Measurements from ENCODE around the gene AP4B1.

The AP4B1 gene

DNA sequence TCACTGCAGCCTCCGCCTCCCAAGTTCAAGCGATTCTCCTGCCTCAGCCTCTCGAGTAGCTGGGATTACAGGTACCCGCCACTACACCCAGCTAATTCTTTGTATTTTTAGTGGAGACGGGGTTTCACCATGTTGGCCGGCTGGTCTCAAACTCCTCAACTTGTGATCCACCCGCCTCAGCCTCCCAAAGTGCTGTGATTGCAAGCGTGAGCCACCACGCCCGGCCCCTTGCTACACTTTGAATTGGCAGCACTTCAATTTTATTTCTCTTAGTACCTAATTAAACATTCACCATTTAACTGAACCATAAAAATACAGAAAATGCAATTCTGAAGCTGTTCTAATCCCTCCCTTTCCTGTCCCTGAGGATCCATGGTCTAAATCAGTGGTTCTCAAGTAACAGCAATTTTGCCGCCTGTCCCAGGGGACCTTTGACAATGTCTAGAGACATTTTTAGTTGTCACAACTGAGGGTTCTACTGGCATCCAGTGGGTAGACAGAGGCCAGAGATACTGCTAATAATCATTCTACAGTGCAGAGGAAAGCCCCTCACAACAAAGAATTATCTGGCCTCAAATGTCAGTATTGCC, 12.9 kb downstream of the AP4B1 start:
- DNase-seq = no peak

GRCh38 chr1:113890816-113891215, 13.8 kb downstream of the AP4B1 start:
- DNase-seq = no peak

DNA sequence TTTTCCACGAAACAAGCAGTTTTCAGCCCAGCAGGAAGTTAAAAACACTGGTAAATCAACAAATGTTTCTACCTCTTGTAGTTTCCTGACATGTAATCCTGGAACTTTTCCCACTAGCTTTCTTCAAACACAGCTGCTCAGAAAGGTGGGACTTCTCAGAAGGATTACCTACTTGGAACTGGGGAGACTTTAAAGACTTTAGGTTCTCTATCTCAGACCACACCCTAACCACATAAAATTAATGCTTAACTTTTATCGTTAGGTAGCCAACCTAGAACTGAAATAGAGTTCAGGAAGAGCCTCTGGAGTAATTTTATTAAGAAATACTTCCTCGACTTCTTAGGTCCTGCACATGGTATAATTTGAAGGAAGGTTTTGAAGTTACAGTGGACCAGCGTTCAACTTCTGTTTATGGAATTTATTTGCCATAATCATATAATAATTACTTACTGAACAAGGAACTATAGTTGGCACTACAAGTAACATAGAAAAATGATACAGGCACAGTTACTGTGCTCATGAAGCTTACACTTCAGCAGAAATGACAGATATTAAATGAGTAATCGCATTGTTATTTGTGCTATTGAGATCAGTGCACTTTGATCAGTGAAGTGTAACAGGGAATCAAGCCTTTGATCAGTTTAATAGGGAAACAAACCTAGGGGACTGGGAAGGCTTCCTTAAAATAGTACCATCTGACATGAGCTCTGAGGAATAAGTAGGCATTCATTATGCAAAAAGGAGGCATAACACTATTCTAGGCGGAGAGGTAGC, 17.0 kb downstream of the AP4B1 start, which contains the start of gene BCL2L15:
TSS of gene BCL2L15 (minus strand) at position 180 of the 774 bp plus-strand sequence. CDS start 206 bp downstream, outside the sequence.
- no peak for DNase-seq

DNA sequence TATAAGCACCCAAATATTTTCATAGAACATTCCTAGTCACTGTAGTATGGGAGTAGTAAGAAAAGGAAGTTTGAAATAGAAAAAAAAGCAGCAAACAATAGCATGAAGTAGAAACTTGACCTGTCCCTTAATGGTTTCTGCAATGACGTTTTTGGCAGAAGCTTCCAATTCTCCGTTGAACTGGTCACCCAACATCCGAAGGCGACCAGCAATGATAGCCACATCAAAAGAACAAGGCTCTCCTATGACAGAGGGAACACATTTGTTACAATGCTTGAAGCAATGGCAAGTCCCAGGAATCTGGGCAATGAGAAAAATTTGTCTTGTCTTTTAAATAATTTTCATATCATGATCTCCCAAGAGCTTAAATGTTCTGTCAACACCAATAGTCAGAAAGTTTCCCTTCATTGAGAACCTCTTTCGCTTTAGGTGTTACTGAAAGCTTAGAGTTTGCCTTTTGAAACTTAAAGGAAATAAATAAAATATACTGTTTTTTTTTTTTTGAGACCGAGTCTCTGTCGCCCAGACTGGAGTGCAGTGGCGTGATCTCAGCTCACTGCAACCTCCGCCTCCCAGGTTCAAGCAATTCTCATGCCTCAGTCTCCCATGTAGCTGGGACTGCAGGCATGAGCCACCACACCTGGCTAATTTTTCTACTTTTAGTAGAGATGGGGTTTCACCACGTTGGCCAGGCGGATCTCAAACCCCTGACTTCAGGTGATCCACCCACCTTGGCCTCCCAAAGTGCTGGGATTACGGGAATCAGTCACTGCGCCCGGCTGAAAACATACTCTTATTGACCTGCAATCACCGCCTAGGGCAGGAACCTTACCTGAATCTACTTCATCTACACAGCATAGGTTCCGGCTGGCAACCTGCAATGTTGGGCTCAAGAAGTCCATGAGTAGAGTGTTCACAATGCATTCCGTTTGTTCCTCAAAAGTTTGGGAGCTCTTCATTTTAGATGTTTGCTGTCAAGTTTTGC, 17.9 kb downstream of the AP4B1 start:
- DNase-seq = no peak

DNA sequence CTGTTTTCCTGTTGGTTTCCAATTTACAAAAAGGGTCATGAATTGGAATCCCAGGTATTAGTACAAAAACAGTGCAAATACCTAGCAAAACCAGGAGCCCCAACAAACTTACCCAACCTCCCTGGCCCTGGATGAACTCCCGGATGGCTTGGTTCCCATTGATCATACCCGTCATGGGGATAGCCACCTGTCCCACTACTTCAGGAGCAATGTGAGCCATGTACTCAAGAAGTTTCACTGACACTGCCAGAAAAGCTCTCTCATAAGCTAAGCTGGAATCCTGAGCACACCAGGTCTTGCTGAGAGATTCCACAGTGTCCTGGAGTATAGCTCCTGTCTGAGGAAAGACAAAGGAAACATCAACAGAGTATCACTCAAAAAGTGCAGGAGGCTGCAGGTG, 22.9 kb downstream of the AP4B1 start:
- DNase-seq = no peak

DNA sequence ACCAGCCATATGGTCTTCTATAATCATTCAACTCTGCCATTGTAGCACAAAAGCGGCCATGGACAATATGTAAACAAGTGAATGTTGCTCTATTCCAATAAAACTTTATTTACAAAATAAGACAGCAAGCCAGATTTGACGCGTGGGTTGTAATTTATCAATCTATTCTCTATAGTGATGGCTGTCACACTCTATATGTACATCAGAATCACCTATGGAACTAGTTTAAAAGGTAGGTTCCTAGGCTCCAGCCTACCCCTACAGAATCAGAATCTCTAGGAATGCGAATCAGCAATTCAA, 24.9 kb downstream of the AP4B1 start:
- no peak for DNase-seq

DNA sequence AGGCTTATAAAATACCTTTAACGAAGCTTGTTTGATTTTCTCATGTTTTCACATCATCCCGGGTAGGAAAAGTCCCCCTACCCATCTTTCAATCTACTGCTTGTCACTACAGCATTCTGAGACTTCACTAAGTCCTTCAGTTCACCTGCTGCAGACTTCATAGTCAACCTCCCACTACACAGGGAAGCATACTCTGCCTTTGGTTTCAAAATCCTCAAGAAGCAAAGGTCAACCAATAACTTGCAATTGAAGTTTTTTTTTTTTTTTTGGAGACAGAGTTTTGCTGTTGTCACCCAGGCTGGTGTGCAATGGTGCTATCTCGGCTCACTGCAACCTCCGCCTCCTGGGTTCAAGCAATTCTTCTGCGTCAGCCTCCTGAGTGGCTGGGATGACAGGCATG, 28.4 kb downstream of the AP4B1 start:
- no peak for DNase-seq

DNA sequence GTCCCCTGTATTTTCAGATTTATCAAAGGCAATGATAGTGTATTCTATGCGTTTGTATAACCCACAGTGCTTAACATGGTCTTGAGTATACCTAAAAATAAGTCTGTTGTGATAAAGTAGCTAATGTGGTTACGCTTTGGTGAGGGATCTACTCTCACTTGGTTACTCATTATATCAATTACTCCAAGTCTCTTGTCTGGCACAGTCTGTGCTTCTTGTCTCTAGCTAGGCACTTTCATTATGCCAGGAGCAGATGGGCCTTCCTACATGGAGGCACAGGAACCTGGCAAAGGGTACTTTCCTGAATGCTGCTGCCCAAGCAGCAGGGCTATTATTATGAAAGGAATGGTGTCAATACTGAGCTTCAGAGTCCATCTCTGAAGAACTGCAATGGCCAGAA, 28.9 kb downstream of the AP4B1 start:
- DNase-seq = no peak

DNA sequence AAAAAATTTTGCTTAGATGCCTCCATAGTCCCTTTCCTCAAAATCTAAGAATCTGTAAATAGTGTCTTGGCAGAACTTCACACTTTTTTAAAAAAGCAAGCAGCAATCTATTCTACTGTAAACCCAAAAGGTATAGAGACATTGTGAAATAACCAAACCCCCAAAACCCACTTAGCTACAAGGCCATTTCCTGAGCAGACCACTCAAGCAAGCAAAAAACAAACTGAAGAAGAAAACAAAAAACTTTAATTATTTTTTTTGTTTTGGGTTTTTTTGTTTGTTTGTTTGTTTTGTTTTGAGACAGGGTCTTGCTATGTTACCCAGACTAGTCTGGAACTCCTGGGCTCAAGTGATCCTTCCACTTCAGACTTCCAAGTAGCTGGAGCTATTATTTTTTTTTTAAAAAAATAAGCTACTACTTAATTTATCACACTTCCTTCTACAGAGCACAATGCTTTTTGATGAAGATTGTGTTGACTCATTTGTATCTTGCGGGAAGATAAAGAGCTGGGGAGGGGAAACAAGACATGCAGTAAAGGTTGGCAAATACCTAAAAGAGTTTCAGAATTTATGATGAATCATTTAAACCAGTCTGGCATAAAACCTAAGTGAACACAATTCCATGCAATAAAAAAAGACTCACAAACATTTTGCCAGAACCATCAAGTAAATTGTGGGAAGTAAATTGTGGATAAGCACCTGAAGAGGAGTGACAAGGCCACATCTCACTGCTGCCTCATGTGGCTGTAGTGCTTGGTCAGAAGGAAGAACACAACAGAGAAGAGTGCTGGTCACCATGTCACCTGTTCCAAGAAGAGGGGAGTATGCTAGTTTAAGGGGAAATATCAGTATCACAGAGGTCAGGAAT, 30.4 kb downstream of the AP4B1 start:
- DNase-seq = peak in 1 of 5 donors; percentile 74

DNA sequence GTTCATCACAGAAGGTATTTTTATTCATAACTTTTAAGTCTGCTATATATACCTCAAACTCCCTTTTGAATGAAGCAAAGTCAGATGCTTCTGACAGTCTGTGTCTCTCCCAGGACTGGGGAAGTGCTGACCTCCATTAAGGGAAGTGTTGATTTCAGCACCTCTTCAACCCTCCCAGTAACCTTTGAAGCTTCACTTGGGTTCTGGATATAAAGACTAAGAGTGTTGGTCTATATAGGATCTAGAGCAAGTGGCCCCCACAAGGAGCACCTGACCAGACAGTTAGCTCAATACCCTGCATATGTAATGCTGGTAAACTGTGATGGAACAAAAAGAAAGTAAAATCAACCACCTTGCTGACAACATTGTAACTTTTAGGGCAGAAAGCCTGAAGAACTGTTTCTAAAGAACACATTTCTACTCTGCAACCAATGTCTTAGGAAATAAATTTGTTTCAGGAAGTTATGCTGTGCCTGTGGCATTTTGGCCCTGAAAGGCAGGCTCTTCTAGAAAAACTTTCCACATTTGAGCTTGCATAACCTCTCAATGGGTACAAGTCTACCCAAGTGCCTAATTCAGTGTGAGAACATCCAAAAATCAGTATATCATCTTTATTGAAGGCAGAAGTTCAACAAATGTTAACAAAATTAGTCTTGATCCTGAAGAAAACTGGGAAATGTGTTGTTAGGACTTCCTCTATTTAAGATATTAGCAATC, 32.2 kb downstream of the AP4B1 start:
- DNase-seq = peak in 1 of 5 donors; percentile 60

DNA sequence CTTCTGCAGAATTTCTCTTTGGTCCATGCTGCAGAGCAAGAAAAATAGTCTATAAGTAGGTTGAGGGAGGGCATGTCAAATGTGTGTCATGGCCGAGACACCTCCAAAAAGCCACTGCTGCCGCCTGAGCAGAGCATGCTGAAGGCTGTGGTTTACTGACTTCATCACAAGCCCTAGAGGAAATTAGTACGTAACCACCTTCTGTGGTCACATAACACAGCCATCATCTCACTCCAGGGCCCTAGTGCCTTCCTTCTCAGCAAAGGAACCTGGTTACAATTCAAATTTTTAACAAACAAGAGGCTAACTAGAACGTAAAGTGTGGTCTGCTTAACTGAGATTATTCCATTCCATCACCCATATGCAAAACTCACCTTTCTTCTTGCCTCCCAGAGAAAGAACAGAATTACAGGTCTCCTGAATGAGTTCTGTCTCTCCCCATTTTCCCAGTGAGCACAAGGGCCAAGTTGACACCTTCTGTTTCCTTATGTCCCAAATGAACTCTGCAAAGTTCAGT, 32.9 kb downstream of the AP4B1 start, which contains the start of gene PTPN22:
TSS of gene PTPN22 (minus strand) at position 116 of the 517 bp plus-strand sequence.
- peak; percentile 46 to 95 (median 71) for DNase-seq

DNA sequence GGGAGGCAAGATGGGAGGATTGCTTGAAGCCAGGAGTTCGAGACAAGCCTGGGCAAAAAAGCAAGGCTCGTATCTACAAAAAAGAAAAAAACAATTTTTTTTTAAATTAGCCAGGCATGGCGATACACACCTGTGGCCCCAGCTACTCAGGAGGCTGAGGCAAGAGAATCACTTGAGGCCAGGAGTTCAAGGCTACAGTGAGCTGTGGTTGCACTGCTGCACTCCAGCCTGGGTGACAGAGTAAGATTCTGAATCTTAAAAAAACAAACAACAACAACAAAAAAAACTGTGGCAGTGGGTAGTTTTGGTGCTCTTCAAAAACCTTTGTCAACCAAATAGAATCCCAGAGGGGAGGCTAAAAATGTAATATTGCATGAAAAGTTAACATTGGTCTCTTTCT, 33.8 kb downstream of the AP4B1 start:
- peak in 1 of 5 donors; percentile 37 for DNase-seq

DNA sequence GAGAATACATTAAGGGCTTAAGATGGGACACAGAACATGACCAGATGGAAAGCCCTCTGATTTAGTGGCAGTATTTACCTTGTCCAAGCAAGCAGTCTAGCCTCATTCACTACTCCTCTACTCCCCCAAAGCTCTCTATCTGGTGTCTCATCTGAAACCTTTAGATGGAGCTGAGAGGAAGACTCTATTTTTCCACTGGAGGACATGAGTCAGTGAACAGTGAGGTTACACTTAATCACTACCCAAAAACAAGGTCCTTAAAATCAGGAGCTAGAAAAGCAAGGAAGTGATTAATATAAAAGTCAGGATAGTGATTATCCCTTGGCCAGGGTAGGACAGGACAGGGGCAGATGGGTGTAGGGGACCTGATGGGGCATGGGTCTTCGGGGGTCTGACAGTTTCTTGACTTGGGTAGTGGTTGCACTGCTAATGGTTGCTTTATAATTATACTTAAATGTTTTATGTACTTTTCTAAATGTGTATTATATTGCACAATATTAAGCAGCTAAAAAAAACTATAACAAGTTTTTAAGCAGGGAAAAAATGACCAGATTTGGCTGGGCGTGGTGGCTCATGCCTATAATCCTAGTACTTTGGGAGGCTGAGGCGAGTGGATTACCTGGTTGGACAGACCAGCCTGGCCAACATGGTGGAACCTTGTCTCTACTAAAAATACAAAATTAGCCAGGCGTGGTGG, 36.1 kb downstream of the AP4B1 start:
- DNase-seq = no peak

DNA sequence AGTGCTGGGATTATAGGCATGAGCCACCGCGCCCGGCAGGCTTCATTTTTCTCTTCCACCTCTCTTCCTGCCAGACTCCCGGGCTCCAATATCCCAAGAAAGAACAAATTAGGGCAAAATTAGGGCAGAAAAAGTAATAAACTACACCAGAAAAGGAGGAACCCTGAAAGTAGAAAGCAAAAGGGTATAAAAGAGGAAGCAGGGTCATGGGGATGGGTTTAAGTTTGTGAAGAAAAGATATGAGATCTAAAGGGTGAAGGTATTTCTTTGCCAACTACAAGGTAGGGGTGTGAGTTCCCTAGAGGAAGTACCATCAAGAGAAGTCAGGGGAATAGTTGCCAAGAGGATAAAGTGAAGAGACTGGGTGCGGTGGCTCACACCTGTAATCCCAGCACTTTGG, 43.0 kb downstream of the AP4B1 start:
- DNase-seq = no peak

DNA sequence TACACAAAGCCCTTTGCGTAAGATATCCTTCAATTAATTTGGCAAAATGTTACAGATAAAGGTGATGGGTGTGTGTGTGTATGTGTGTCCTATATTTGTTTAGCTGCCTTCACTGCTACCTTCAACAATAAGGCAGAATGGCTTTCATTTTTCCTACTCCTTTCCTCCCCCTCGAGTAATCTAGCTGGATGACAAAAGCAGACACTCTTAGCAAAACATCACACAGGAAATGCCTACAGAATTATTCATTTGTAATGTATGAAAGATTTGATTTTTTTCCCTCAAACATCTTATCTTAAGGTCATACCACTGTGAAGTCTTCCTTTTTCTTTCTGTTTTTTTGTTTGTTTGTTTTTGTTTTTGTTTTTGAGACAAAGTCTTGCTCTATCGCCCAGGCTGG, 43.7 kb downstream of the AP4B1 start:
- no peak for DNase-seq

DNA sequence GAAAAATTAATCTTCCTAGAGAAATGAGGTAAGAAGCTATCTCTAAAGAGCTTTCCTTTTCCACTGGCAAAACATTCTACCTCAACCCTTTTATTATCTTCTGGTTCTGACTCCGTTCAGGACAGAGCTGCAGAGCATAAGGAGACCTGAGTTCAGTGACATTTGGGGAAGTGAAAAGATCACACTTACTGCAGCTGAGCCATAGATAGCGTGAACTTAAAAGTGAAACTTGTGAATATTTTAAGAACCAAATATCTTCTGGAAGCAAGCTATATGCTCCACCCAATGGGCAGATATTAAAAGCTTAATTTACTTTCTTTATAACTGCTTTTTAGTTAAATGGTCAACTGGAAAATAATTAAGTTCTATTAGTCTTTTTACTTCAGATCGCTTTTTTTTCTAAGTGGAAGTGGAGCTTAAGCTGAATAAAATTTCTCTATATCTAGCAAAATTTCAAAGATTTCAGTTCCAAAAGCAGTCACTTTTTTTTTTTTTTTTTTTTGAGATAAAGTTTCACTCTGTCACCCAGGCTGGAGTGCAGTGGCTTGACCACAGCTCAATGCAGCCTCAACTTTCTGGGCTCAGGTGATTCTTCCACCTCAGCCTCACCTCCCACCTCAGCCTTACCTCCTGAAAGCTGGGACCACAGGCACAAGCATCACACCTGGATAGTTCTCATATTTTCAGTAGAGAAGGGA, 45.0 kb downstream of the AP4B1 start:
- no peak for DNase-seq

GRCh38 chr1:113858982-113859381, 45.6 kb downstream of the AP4B1 start:
- DNase-seq = no peak

DNA sequence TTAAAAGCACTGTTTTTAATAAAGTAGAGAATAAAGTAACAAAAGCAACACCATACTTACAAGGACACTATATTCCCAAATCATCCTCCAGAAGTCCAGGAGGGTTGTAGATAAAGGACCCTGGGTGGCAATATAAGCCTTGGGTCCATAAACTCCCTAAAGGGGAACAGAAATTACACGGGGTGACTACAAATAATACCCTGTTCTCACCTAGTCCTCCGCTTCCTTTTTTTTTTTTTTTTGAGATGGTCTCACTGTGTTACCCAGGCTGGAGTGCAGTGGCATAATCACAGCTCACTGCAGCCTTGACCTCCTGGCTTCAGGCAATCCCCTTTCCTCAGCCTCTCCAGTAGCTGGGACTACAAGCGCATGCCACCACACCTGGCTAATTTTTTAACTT, 46.2 kb downstream of the AP4B1 start:
- no peak for DNase-seq

- DNase-seq = no peak
Observed at GRCh38 chr1:113857776-113858175, 46.8 kb downstream of the AP4B1 start.

DNA sequence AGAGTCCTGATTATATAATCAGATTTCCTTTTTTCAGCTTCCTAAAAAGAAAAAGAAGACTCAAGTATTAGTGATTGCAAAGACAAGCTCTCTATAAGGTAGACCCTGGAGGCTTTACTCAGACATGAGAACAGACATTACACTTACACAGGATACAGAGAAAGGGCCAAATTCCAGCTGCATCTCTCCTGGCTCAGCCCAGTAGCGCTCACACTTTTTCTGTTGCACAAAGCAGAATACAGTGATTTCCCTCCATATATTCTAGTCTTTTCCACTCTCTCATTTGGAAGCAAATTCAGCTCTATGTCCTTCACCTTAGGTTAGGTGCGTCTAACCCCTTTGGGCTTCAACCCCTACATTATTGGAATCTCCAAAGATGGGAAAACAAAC, 48.2 kb downstream of the AP4B1 start:
- no peak for DNase-seq
